AG08396 (cell line): ENCODE results near the gene AGPAT2.
A peak's percentile ranks its signal among the peaks of the same experiment; 100 is the strongest.

Experiments
- DNase-seq: peaks from one replicate; pipeline ENCODE4 v3.0.0; 2012; ENCODE audit warnings: low spot score, mixed read lengths

The AGPAT2 gene

DNA sequence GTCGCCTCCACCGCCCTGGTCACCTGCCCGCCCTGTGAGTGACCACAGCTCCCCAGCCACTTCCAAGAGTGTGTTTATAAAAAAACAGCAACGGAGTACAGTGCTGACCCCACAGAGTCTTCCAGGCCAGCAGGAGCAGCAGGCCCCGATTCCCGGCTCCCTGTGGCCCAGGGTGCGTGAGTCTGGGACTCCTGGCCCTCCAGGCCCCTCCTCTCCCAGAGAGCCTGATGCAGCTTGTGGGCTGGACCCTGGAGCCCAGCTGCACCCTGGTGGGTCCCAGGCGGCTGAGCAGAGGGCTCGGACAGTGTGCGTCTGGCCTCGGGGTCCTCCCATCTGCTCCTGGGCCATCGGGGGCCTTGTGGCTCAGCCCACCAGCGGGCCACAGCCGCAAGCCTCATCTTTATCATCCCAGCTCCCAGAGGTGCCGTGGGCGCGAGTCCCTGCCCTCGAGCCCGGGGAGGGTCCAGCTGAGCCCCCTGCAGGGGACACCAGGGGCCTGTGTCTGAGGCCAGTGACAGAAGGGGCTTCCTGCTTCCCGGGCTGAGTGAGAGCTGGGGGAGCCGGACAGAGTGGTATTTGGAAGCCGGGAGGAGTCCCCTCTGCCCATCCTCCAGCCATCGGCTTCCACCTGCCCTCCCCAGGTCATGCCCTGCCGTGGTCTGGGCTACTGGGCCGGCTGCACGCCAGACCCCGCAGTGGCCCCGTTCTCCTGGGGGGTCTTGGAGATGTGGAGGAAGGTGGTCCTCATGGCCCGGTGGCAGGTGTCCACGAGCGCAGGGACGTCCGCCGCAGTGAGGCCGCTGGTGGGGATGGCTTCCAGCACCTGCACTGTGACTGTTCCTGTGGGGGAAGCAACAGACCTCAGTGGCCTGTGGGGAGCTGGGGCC, 13.9 kb downstream of the AGPAT2 start:
- no peak for DNase-seq

- DNase-seq = no peak
These were observed 14.7 kb downstream of the AGPAT2 start for GRCh38 chr9:136672431-136673087.

- peak; percentile 83 for DNase-seq
These were observed 15.4 kb downstream of the AGPAT2 start for GRCh38 chr9:136671646-136672430.

GRCh38 chr9:136671254-136671614, 16.0 kb downstream of the AGPAT2 start:
- no peak for DNase-seq

DNA sequence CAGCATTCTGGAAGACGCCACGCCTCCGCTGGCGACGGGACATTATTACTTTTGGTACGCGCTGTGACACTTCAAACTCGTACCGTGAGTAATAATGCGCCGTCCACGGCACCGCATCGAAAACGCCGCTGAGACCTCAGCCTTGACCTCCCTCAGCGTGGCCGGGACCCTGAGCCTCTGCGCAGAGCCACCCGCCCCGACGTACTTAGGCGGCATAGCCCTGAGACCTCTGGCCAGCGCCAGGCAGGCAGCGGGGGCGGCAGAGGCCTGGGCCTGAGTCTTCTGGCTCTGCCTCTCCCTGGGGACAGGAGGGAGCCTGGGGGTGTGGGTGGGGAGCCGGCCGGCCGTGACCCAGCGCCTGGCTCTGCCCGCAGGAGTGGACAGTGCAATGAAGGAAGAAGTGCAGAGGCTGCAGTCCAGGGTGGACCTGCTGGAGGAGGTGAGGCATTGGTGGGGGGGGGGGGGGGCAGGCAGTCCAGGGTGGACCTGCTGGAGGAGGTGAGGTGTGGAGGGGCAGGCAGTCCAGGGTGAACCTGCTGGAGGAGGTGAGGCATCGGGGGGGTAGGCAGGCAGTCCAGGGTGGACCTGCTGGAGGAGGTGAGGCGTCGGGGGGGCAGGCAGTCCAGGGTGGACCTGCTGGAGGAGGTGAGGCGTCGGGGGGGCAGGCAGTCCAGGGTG, 16.5 kb downstream of the AGPAT2 start:
- no peak for DNase-seq

GRCh38 chr9:136669791-136670464, 17.3 kb downstream of the AGPAT2 start:
- DNase-seq = no peak

GRCh38 chr9:136668983-136669790, 18.1 kb downstream of the AGPAT2 start:
- no peak for DNase-seq

GRCh38 chr9:136667940-136668760, 19.1 kb downstream of the AGPAT2 start:
- DNase-seq = no peak

- no peak for DNase-seq
These were observed 19.9 kb downstream of the AGPAT2 start for GRCh38 chr9:136667214-136667939.

- peak; percentile 63 for DNase-seq
These were observed 20.7 kb downstream of the AGPAT2 start for GRCh38 chr9:136666372-136667213.

DNA sequence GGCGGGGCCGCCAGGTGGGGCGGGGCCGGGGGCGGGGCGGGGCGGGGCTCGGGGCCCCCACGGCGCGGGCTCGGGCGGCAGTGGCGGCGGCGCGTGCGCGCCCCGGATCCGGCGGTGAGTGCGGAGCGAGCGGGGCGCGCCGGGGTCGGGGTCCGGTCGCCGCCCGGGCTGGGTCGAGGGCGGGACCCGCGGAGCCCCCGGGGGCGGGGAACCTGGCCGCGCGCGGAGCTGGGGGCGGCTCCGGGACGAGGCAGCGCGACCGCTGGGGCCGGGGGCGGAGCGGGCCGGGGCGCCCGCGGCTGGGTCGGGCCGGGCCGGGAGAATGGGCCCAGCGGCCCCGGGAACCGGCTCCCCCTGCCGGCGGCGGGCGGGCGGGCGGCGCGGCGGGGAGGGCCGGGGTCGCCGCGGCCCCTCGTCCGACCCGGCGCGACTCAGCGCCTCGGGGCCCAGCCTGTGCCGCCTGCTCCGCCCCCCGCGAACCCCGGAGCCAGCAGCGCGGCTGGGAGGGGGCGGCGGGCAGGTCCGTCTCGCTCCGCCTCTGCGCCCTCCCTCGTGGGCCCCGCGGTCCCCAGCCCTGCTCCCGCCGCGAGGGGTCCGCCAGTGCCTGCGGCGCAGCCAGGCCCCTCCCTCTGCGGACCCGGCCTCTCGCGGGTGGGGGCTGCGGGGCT, 21.4 kb downstream of the AGPAT2 start:
- peak; percentile 82 for DNase-seq

DNA sequence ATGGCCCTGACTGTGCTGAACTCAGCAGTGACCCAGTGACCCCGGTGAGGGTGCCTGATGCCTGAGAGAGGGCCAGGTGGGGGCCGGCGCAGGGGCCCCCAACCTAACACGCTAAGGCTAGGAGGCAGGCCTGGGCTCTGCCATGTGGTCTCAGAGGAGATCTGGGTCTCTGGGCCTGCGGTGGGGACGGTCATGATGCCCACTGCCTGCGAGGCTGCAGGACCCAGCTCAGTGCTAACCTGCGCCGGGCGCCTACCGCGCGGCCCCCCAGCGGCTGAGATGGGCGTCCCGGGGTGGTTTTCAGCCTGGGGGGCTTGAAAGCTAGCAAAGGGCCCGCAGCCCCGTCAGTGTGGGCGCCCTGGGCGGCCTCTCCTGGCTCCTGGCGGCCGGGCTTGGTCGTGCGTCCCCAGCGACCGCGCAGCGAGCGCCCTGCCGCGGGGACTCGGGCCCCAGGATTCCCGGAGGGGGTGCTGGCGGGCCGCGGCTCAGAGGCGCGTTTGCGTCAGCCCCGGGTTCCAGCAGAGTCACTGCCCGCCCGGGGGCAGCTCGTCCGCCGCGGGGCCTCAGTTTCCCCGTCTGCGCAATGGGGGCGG, 22.1 kb downstream of the AGPAT2 start:
- DNase-seq = peak; percentile 80

DNA sequence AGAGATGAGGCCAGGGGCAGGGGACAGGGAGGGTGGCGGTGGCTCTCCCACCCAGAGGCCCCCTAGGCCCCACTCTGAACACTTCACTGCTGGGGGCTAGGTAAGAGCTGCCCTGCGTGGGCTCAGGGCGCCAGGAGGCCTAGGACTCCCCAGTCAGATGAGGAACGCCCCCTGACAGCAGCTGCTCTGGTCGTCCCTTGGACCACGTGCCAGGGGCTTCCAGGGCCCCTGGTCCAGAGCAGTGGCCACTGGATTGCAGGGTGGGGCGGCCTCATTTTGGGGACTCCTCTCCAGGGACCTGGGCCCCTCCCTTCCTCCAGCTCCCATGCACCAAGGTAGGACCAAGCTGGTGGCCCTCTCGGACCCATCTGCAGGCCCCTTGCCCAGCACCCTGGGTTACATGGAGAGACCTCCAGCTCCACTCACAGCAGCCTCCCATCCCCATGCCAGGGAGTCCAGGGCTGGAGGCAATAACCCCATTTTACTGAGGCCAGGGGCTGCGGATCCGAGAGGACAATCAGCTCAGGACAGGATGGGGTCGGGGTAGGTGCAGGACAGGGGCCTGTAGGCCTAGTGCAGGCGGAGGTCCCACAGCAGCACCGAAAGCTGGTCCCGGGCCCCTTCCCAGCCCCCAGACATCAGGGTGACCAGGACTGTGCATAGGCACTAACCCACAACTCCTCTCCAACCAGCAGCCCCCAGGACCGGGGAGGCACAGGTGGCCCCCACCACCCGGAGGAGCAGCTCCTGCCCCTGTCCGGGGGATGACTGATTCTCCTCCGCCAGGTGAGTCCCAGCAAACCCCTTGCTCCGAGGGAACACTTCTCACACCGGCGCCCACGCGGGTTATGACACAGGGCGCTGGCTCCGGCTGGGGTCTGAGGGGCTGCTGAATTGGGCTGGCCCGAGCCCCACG, 23.0 kb downstream of the AGPAT2 start:
- DNase-seq = no peak

DNA sequence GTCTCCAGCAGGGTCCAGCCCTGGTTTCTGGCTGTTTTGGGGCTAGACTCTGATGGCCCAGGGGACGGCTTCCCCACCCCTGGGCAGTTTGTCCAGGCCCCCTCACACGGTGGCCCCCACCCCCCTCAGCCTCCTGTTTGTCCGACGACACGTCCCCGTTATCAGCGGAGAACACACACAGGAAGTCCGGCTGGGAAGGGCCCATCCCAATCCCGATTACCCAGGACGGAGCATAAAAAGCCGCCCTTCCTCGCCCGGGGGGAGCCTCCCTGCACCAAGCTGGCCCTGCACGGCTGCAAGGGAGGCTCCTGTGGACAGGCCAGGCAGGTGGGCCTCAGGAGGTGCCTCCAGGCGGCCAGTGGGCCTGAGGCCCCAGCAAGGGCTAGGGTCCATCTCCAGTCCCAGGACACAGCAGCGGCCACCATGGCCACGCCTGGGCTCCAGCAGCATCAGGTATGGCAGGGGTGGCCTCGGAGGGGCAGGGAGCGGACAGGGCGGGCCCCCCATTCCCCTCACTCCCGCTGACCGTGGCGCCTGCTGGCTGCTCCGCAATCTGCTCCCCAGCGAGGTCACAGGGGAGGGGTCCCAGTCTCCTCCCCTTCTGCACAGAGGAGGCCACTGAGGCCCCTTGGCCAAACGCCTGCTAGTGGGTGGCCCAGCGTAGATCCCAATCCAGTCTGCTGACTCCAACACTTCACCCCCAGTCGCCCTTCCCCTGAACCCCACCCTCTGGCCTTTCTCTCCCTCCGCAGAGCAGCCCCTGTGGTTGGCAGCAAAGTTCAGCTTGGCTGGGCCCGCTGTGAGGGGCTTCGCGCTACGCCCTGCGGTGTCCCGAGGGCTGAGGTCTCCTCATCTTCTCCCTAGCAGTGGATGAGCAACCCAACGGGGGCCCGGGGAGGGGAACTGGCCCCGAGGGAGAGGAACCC, 24.3 kb downstream of the AGPAT2 start, which contains the start of gene EGFL7:
Gene EGFL7, plus strand, starts transcription at position 261 of the 926 bp plus-strand sequence. CDS start 5,367 bp downstream, outside the sequence.
- DNase-seq = no peak

DNA sequence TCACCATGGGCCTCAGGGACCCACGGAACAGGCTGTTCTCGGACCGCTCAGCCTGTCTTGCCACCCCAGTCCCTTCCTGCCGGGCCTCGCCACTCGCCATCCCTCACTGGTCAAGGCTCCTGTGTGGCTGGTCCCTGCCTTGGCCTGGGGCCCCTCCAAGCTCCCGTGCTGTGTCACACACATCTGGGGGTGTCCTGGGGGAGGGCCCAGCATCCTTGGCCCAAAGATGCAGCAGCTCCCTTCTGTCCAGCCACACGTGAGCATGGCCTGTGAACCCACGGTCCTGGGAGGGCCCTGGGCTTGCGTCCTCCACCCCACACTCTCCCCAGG, 25.0 kb downstream of the AGPAT2 start:
- DNase-seq = no peak
